ENCODE data around the gene MT1HL1. TPM values are rescaled to one million over a fixed set of nuclear protein-coding genes. Genes with fewer than 3 reads are reported as not detected.
"Not testable (repeated sequence)": the region's sequence is repeated elsewhere in the genome, so short reads cannot be mapped to it uniquely, and the experiment has no call there.

MT1HL1 gene
- total RNA-seq, 1 donor, result not detected

GRCh38 chr1:237018896-237019295, 14.7 kb upstream of the MT1HL1 start:
- DNase-seq (ENCODE audit: low read depth in 2 of 3, low spot score in 2 of 3), result no peak

GRCh38 chr1:237016626-237017025, 12.4 kb upstream of the MT1HL1 start:
- DNase-seq (ENCODE audit: low read depth in 2 of 3, low spot score in 2 of 3), result no peak

- DNase-seq (ENCODE audit: low read depth in 2 of 3, low spot score in 2 of 3), result no peak
Observed at GRCh38 chr1:237013608-237014007, 9.4 kb upstream of the MT1HL1 start.

- no peak for DNase-seq (ENCODE audit: low read depth in 2 of 3, low spot score in 2 of 3)
Observed at GRCh38 chr1:237012788-237013383, 8.6 kb upstream of the MT1HL1 start.

- DNase-seq (ENCODE audit: low read depth in 2 of 3, low spot score in 2 of 3), result no peak
Observed at GRCh38 chr1:237012361-237012760, 8.1 kb upstream of the MT1HL1 start.

GRCh38 chr1:237011432-237011831, 7.2 kb upstream of the MT1HL1 start:
- DNase-seq (ENCODE audit: low read depth in 2 of 3, low spot score in 2 of 3), result no peak

- no peak for DNase-seq (ENCODE audit: low read depth in 2 of 3, low spot score in 2 of 3)
Observed at GRCh38 chr1:237009611-237010010, 5.4 kb upstream of the MT1HL1 start.

DNA sequence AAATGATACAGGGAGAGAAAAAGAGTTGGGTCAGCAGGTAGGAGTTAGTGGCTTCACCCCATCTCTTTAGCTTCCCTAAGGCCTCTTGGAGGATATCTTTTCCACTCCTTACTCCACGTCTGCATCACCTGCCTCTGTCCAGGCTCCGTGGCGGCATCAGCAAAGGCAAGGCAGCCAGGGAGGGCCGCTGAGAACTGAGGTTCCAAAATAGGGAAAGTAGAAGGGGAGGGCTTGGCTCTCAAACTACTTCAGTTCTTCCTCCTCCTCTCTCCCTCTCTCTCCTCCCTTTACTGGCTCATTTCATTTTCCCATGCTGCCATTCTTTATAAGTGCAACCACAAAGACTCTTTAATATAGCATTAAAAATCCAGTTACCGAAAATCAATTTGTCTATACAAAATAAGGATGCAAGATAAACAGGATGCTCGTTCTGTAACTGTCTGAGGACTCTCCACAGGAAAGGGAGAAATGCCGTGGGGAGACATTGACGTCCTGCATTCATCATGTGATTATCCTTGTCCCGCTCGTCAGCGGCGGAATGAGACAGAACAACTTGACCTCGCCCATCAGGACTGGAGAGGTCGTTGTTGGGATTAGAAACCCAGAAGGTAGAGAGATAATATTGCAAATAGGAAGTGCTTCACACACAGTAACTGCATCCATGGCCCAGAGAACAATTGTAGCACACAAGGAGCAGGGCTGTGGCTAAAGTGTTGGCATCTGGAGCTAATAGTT, 3.1 kb upstream of the MT1HL1 start:
- no peak for DNase-seq (ENCODE audit: low read depth in 2 of 3, low spot score in 2 of 3)

DNA sequence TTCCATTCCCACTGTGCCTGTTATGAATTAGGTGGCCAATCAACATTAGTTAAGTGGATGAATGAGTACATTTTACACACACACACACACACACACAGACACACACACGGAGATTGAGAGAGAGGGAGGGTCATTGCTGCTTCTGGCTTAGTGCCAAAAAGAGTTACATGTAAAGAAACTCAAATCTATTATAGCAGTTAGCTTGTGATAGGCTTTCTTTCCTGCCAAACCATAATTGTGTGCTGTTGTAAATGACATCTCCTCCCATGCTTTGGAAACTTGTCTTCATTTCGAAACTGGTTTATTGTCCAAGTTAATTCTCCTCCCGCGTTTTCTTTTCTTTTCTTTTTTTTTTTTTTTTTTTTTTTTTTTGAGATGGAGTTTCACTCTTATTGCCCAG, 1.4 kb upstream of the MT1HL1 start:
- no peak for DNase-seq (ENCODE audit: low read depth in 2 of 3, low spot score in 2 of 3)

DNA sequence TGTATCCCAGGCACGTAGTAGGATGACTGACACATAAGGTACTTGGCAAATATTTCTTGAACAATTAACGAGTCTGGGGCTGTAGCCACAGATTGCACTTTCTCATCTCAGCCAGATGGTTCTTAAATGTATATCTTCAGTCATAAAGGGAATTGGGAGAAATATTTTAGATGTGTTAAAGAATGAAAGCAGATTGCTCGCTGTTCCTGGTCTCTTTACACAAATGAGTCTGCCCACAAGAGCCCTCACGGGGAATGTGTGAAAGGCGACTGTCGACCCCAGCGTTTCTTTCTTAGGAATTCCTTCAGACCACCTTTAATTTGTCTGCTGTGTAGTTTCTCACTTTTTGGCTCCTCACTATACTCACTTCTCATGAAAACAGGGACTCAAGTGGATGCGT, 725 bp downstream of the MT1HL1 start:
- no peak for DNase-seq (ENCODE audit: low read depth in 2 of 3, low spot score in 2 of 3)

- DNase-seq (ENCODE audit: low read depth in 2 of 3, low spot score in 2 of 3), result no peak
Observed at GRCh38 chr1:237000191-237000590, 4.0 kb downstream of the MT1HL1 start.

DNA sequence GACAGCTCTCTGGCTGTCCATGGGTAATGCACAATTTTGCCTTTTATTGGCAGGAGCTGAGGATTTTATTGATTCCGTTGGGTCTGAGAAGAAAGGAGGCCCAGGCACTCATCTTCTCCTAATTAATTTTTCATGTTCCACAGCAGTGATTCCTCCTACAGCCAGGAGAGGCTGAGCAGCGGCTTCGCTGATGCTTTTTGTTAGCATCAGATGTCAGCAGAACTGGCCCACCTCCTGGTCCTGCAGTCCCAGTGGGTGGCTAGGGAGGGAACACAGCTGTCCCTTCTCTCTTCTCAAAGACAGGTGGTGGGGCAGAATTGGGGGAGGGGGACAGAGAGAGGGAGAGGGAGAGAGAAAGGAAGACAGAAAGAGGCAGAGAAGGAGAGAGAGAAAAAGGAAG, 5.7 kb downstream of the MT1HL1 start:
- DNase-seq (ENCODE audit: low read depth in 2 of 3, low spot score in 2 of 3), result no peak

GRCh38 chr1:236997882-236998281, 6.4 kb downstream of the MT1HL1 start:
- no peak for DNase-seq (ENCODE audit: low read depth in 2 of 3, low spot score in 2 of 3)

DNA sequence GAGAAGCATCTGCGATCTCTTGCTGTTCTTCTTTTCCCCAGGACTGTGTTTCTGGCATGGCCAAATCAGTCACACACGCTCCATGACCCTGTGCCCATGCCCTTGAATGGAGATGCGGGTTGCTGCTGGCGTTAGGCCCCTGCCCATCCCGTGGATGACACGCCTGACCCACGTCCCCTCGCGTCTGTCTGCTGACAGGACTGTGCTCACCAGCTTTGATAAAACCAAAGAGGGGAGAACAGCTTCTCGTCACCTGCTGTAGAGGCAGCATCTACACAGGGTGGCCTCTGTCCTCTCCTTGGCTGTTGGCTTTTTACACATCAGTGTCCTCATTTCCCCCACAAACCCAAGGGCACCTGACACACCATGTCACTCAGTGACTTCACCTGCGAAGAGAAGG, 6.9 kb downstream of the MT1HL1 start:
- DNase-seq (ENCODE audit: low read depth in 2 of 3, low spot score in 2 of 3), result no peak

- DNase-seq (ENCODE audit: low read depth in 2 of 3, low spot score in 2 of 3), result no peak
Observed at GRCh38 chr1:236994450-236994849, 9.8 kb downstream of the MT1HL1 start.

GRCh38 chr1:236992449-236992848, 11.8 kb downstream of the MT1HL1 start:
- no peak for DNase-seq (ENCODE audit: low read depth in 2 of 3, low spot score in 2 of 3)

DNA sequence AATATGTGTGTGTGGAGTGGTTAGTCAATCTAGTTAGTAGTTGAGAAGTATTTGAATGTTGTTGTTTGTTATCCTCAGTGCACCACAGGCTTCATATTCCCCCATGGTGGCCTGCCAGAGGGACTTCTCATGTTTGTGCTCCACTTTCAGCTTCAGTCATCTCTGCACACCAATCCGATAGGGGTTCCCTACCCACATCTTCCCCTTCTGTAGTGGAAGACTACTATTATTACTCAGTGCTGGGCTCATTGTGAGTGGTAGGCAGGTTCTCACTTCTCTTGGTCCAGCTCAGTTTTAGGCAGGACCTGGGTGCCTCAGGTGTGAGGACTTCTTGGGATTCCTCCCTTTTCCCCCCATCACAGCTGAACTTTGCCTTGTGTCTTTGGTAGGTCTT, 14.2 kb downstream of the MT1HL1 start:
- no peak for DNase-seq (ENCODE audit: low read depth in 2 of 3, low spot score in 2 of 3)

GRCh38 chr1:236989290-236990051, 14.8 kb downstream of the MT1HL1 start:
- no peak for DNase-seq (ENCODE audit: low read depth in 2 of 3, low spot score in 2 of 3)

DNA sequence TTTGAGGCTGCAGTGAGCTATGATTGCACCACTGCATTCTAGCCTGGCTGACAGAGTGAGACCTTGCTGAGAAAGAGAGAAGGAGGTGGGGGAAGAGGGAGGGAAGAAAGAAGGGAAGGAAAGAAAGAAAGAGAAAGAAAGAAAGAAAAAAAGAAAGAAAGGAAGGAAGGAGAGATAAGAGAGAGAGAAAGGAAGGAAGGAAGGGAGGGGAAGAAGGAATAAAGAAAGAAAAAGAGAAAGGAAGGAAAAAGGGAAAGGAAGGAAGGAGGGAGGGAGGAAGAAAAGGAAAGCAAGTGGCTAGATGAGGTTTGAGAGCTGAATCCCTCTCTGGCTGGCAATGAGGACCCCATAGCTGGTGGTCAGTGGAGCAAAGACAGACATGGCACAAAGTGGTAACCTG, 20.4 kb downstream of the MT1HL1 start:
- no peak for DNase-seq (ENCODE audit: low read depth in 2 of 3, low spot score in 2 of 3)

DNA sequence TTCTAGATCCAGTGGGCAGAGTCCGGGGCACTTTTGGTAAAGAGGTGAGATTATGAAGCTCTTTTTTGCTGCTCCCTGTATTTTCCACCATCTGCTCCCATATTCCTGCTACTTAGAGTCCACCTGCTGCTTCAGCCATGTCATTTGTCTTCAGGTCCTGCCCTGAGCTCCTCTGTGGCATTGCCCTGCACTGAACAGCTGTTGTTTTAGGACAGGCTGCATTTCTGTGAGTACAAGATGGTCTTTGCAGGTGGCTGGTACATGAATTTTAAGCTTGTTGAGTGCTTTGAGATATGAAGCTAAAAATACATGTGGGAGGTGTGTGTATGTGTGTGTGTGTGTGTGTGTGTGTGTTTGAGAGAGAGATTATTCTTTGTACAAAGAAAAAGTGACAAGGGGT, 21.9 kb downstream of the MT1HL1 start:
- no peak for DNase-seq (ENCODE audit: low read depth in 2 of 3, low spot score in 2 of 3)

DNA sequence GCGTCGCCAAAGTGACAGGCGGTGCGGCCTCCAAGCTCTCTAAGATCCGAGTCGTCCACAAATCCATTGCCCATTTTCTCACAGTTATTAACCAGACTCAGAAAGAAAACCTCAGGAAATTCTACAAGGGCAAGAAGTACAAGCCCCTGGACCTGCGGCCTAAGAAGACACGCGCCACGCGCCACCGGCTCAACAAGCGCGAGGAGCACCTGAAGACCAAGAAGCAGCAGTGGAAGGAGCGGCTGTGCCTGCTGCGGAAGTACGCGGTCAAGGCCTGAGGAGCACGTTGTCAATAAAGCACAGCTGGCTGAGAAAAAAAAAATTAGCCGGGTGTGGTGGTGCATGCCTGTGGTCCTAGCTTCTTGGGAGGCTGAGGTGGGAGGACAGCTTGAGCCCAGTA, 22.8 kb downstream of the MT1HL1 start:
- not testable (repeated sequence) for DNase-seq (ENCODE audit: low read depth in 2 of 3, low spot score in 2 of 3)

DNA sequence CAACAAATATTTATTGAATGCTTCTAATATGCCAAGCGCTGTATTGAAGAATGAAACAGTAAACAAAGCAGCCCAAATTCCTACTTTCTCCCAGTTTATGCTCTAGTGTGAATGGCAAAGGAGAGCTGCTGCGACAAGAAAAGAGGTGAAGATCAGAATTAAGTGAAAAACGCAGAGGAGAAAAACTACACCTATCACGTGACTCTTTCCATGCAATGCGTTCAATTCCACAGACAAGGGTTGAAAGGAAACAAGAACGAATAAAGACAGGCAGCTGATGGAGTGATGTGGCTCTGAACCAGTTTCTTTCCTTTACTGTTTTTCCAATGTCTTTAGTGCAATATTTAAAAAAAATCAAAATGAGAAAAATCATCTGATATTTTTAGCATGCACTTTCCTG, 23.6 kb downstream of the MT1HL1 start:
- DNase-seq (ENCODE audit: low read depth in 2 of 3, low spot score in 2 of 3), result no peak

Measured in hematopoietic multipotent progenitor cell (in vitro differentiated cells).